ENCODE measurements around the gene SLC9C2.

GRCh38 chr1:173507205-173507846 is 95.5 kb downstream of the SLC9C2 start:
- TF ChIP-seq CTCF (IDR thresholded peaks at IDR 0.05; ENCODE audit: insufficient read depth, low read depth, low read length) = no peak
- TF ChIP-seq EZH2 (IDR thresholded peaks at IDR 0.05; ENCODE audit: insufficient read depth, low read length) = no peak

Data from astrocyte (in vitro differentiated cells and primary cell).